TTC549 (cell line): ENCODE measurements around the gene KLHL3.

Experiments used
- FAIRE-seq: peaks from 2 replicates; lab custom pipeline; 2012; peaks lifted over from hg19 to GRCh38; lab: Jason Lieb, UNC

The KLHL3 gene

GRCh38 chr5:137607771-137608170 is 128.1 kb downstream of the KLHL3 start:
- FAIRE-seq, result no peak

GRCh38 chr5:137606401-137606800 is 129.5 kb downstream of the KLHL3 start:
- FAIRE-seq, result no peak

DNA sequence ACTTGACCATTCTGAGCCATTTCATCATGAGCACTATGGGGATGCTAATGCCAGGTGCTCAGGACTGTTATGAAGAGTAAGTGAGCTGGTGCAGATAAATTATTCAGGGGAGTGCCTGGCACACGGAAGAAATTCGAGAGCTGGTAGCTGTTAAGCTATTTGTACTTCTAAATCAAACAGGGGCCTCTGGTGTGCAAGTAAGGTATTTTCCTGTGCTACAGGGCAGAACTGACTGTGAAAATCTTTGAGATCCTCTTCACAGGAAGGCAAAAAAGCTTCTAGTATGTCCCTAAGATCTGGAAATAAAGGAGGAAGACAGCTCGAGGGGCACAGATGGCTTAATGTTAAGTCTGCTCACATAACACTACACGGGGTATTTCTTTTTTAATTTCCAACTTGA is 130.5 kb downstream of the KLHL3 start:
- no peak for FAIRE-seq

DNA sequence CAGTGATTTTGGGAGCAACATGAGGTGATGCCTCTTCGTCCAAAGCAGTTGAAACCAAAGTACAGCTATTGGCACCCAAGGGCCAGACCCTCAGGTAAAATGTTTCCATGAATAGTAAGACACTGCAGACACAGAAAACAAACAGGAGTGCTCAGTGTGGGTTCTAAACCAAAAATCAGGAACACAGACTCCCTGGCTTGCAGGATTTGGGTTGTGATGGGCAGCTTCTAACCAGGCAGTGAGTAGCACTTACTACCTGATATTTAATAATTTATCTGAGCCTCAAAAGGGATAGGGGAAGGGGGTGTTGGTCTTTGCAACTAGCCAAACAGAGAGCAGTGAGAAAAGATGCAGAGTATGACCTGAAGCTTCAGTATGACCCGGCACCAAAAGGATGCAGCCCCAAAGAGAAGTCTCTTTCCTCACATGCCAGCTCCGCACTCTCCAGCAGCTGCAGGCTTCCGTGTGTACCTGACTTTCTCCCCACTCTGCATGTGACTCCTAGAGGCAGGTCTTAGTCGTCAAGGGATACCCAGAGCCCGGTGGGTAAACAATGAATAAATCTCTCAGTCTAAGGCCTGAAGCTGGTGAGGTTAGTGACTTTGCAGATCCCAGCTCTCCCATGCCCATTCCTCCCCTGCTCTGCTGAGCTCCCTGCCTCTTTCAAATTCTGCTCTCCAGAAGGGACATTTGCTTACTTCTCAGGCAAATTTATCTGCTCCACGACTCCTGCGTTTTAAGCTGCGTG is 131.4 kb downstream of the KLHL3 start:
- no peak for FAIRE-seq

GRCh38 chr5:137603891-137604290 is 132.0 kb downstream of the KLHL3 start:
- FAIRE-seq, result no peak

DNA sequence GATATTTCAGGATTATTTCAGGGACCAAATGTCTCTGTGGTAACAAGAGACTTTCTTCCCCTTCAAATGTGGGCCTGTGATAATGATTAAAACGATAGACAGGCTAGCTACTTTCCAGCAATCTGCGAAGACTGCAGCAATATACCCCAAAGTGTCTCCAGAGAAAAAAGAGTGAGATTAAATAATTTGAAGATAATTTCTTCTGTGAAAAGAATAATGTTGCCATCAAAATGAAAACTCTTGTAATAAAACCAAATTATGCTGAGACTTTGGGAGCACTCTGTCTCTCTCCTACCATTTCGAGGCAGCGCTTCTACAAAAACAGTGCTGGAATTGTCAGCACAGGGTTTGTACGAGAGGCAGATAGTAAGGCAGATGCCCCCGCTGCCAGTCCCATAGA is 132.5 kb downstream of the KLHL3 start:
- no peak for FAIRE-seq

- FAIRE-seq, result no peak
Measured at GRCh38 chr5:137602721-137603273, 133.1 kb downstream of the KLHL3 start.

GRCh38 chr5:137600721-137601360 is 135.0 kb downstream of the KLHL3 start:
- no peak for FAIRE-seq

DNA sequence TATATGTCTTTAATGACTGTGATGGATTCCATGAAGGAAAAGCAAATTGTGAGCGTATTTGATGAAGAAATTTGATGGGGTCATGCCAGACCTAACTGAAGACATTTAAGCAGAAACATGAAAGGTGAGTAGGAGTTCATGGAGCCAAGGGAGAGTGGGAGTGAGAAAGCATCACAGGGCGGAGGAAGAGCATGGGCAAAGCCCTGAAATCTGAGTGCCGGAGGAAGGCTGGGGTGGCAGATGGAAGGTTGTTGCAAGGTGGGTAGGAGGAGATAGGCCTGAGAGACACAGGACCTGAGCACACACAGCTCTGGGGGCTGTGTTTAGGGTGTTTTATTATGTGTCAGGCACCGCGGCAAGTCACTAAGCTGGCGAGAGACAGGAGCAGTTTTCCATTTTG is 136.4 kb downstream of the KLHL3 start:
- no peak for FAIRE-seq

DNA sequence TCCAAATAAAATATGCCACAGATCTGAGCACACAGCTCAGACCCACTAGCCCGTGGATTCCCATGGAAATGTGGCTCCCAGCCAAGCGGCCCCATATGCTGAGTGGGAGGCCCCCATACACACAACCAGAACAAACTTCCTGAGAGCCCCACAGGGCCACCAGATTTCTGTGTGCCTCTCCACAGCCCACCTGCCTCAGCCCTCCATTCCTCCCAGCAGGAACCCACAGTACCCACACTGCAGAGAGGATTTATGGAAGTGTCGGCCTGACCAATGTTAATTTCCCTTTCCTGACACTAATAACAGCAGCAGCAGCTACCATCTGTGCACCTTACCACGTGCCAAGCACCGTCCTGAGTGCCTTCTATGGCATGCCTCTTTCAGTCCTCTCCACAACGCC is 137.5 kb downstream of the KLHL3 start:
- FAIRE-seq, result no peak

DNA sequence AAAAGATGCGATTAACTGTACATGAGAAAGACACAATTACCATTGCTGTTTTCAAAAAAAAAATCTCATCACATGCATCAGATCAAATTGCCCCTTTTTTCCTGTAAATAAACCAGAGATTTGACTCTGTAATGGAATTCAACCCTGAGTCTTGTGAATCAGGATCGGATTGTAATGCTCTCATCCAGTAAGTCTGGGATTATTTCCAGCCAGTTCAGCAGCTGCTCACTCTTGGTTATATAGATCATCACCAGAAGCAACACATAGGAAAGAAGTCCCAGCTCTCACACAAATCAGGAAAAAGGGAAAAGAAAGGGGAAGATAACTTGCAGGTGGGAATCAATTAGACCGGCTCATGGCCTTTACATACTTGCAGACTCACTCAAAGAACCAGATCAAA is 138.9 kb downstream of the KLHL3 start:
- FAIRE-seq, result no peak

- no peak for FAIRE-seq
Measured at GRCh38 chr5:137595396-137596079, 140.4 kb downstream of the KLHL3 start.

DNA sequence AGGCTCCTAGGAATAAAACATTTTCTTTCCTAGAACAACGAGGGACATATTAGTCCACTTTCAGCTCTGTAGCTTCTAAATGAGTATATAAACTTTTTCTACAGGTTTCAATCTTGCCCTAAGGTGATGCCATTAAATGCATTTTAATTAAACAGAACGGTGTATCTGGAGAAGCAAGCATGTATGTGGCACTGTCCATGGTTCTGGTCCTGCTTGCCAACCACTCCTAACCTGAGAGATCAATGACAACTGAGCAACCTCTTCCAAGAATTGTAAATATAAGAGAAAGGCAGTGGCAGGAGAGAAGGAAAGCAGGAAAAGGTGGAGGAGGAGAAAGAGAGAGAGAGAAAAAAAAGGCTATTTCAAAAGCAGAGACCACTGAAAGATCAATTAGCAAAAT is 141.2 kb downstream of the KLHL3 start:
- no peak for FAIRE-seq

GRCh38 chr5:137592317-137592716 is 143.6 kb downstream of the KLHL3 start:
- no peak for FAIRE-seq

DNA sequence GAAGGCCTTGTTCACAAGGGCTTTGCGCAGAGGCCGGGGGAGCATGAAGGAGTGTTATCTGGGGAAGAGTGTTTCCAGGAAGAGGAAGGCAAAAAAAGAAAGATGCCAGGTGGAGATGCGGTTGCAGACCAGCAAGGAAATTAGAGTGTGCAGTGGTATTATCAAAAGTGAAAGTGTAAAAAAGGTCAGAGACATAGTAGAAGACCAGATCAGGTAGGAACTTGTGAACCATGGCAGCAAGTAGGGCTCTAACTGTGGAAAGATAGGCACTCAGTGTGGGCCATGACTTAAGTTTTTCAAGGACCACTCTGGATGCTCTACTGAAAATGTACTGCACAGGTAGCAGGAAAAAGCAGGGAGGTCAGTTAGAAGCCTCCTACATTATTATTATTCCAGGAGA is 146.7 kb downstream of the KLHL3 start:
- no peak for FAIRE-seq

GRCh38 chr5:137587919-137588318 is 148.0 kb downstream of the KLHL3 start:
- FAIRE-seq, result no peak

GRCh38 chr5:137584262-137584661 is 151.6 kb downstream of the KLHL3 start:
- no peak for FAIRE-seq

GRCh38 chr5:137583129-137583528 is 152.8 kb downstream of the KLHL3 start:
- FAIRE-seq, result no peak

GRCh38 chr5:137582218-137582617 is 153.7 kb downstream of the KLHL3 start:
- no peak for FAIRE-seq

GRCh38 chr5:137581776-137582175 is 154.1 kb downstream of the KLHL3 start:
- FAIRE-seq, result no peak

DNA sequence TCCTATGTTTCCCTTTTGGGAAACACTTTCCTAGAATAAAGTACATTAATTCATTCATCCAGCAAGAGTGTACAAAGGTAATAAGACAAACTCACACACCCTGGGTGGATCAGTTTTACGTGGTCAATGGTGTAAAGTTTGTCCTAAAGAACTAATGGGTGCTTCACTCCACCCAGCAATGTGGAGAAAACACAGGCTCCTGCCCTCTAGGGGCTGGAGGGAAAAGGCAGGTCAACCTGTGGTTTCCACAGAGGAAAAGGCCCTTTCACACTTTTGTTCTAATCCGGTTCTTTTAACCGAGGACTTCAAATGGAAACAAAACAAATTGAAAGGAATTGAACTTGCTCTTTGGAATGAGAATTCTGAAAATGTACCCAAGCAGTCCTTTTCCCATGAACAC is 155.9 kb downstream of the KLHL3 start:
- FAIRE-seq, result no peak

DNA sequence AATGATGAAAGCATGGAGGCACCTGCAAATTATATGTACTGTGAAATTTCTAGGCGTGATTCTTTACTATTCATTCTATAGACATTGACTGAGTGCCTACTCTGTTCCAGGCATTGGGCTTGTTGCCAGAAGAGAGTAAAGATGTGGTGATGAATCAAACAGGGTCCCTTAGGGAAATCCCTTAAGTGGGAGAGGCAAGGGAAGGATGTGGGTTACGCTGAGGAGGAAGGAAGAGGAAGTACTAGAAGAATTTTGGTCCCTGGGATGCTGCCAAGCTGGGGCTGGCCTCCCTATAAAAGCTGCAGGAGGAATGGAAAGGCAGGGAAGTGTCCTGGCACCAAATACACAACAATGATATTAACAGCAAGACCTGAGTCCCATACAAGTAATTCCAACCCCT is 160.0 kb downstream of the KLHL3 start:
- no peak for FAIRE-seq

- FAIRE-seq, result no peak
Measured at GRCh38 chr5:137575211-137575610, 160.7 kb downstream of the KLHL3 start.
